Keratinocyte (primary cell): ENCODE results near the gene TVP23B. TPM values are rescaled to one million over a fixed set of nuclear protein-coding genes. Genes with fewer than 3 reads are reported as not detected.
"Not testable (repeated sequence)": the region's sequence is repeated elsewhere in the genome, so short reads cannot be mapped to it uniquely, and the experiment has no call there.

ENCODE experiments used
- DNase-seq: peaks from one replicate; pipeline ENCODE4 v3.0.0-alpha.2; 2011; ENCODE audit warnings: low read depth, missing footprints, low spot score
- FAIRE-seq: peaks from 2 replicates; lab custom pipeline; 2011; peaks lifted over from hg19 to GRCh38; lab: Jason Lieb, UNC
- H2AFZ ChIP-seq: 2 replicates; pipeline ENCODE4 v1.6.0; 2012; ENCODE audit warnings: low read length, control low read depth, inconsistent platforms; ENCODE audit not compliant: control insufficient read depth
- H3K27ac ChIP-seq: 2 replicates; pipeline ENCODE4 v1.5.1; 2011; ENCODE audit warnings: low read length; ENCODE audit not compliant: control insufficient read depth, insufficient read depth
- H3K27me3 ChIP-seq: 3 replicates; pipeline ENCODE4 v1.6.0; 2011; ENCODE audit warnings: low read length; ENCODE audit not compliant: control insufficient read depth, insufficient read depth; ENCODE audit errors: extremely low read depth
- H3K36me3 ChIP-seq, 2 experiments: 2 replicates in 1 of 2; 3 replicates in 1 of 2; pipeline ENCODE4 v1.5.1; 2011; ENCODE audit warnings: low read length in 2 of 2, mild to moderate bottlenecking in 1 of 2; ENCODE audit not compliant: control insufficient read depth in 2 of 2, insufficient read depth in 2 of 2; ENCODE audit errors: extremely low read depth in 1 of 2
- H3K4me1 ChIP-seq: 3 replicates; pipeline ENCODE4 v1.5.1; 2011; ENCODE audit warnings: low read length; ENCODE audit not compliant: control insufficient read depth, insufficient read depth; ENCODE audit errors: extremely low read depth
- H3K4me2 ChIP-seq: 3 replicates; pipeline ENCODE4 v1.6.0; 2011; ENCODE audit warnings: low read depth, low read length; ENCODE audit not compliant: control insufficient read depth, insufficient read depth; ENCODE audit errors: extremely low read depth
- H3K4me3 ChIP-seq, 3 experiments: fragments of 200-600 bp in 1 of 3; sonication (generic) in 1 of 3; 2 replicates in 2 of 3; 3 replicates in 1 of 3; pipeline ENCODE4 v1.5.1; 2011 to 2016; ENCODE audit warnings: low read length in 3 of 3, mild to moderate bottlenecking in 3 of 3, control low read depth in 2 of 3, inconsistent platforms in 1 of 3, low read depth in 1 of 3, mixed read lengths in 1 of 3, mixed run types in 1 of 3, moderate library complexity in 1 of 3; ENCODE audit not compliant: control insufficient read depth in 2 of 3, insufficient read depth in 2 of 3; ENCODE audit errors: extremely low read depth in 1 of 3
- H3K79me2 ChIP-seq: 2 replicates; pipeline ENCODE4 v1.6.0; 2012; ENCODE audit warnings: low read length; ENCODE audit not compliant: control insufficient read depth, insufficient read depth
- H3K9ac ChIP-seq: 3 replicates; pipeline ENCODE4 v1.6.0; 2011; ENCODE audit warnings: low read length; ENCODE audit not compliant: control insufficient read depth, insufficient read depth; ENCODE audit errors: extremely low read depth
- H3K9me1 ChIP-seq: 3 replicates; pipeline ENCODE4 v1.6.0; 2011; ENCODE audit warnings: low read length; ENCODE audit not compliant: control insufficient read depth, insufficient read depth; ENCODE audit errors: extremely low read depth
- H3K9me3 ChIP-seq: 2 replicates; pipeline ENCODE4 v1.5.1; 2012; ENCODE audit warnings: low read depth, low read length; ENCODE audit not compliant: control insufficient read depth
- H4K20me1 ChIP-seq: 3 replicates; pipeline ENCODE4 v1.6.0; 2011; ENCODE audit warnings: low read length; ENCODE audit not compliant: control insufficient read depth, insufficient read depth; ENCODE audit errors: extremely low read depth
- dilution Hi-C: fragments of 300-500 bp; cut with MboI; formaldehyde crosslinking; loops from one replicate; pipeline ENCODE4 v1.7.0; 2020; ENCODE audit warnings: low sequenced_read_pairs; ENCODE audit not compliant: extremely low pct_ligation_motif_present
- polyA plus RNA-seq, 5 experiments: library from polyadenylated mRNA; depleted of rRNA in 3 of 5; stranded (reverse) in 3 of 5; stranded (forward) in 1 of 5; unstranded in 1 of 5; fragments of >200 nt; gene quantifications; 1 replicate in 1 of 5; 2 replicates in 3 of 5; 3 replicates in 1 of 5; pipeline versions ENCODE4 v1.2.1 to v1.2.3, GENCODE V29; 2011 to 2012; ENCODE audit warnings: missing spikeins in 2 of 5, low read depth in 1 of 5, low replicate concordance in 1 of 5

Gene TVP23B
- polyA plus RNA-seq, 1 donor (not counting 4 experiments of a cell fraction or from before 2014, with no cell fraction given) = 76.5 TPM

- H3K4me2 ChIP-seq, DNase-seq, H3K27ac ChIP-seq, H3K27me3 ChIP-seq, H3K9me3 ChIP-seq, H2AFZ ChIP-seq, H3K9me1 ChIP-seq, H3K4me3 ChIP-seq, H4K20me1 ChIP-seq, H3K36me3 ChIP-seq, H3K79me2 ChIP-seq, H3K9ac ChIP-seq, dilution Hi-C loops, H3K4me1 ChIP-seq: not testable (repeated sequence)
- FAIRE-seq = peak; percentile 96
Observed at GRCh38 chr17:18791402-18791801, 10.4 kb downstream of the TVP23B start.

- H3K4me3 ChIP-seq, H3K27ac ChIP-seq: not testable (repeated sequence)
Observed at GRCh38 chr17:18794841-18795240, 13.9 kb downstream of the TVP23B start.

GRCh38 chr17:18796887-18797286 lies 15.9 kb downstream of the TVP23B start:
- H3K4me1 ChIP-seq, H3K27ac ChIP-seq, H2AFZ ChIP-seq, DNase-seq, H3K4me3 ChIP-seq, H3K36me3 ChIP-seq, H3K79me2 ChIP-seq, H3K9me1 ChIP-seq, H3K9me3 ChIP-seq, H3K27me3 ChIP-seq, dilution Hi-C loops, H3K9ac ChIP-seq, H3K4me2 ChIP-seq, H4K20me1 ChIP-seq: not testable (repeated sequence)
- peak; percentile 49 for FAIRE-seq

More at GRCh38 chr17:18794841-18795240, 13.9 kb downstream of the TVP23B start:
- H4K20me1 ChIP-seq, dilution Hi-C loops, H2AFZ ChIP-seq, H3K9me1 ChIP-seq, H3K27me3 ChIP-seq, H3K9me3 ChIP-seq, H3K4me2 ChIP-seq, H3K36me3 ChIP-seq, H3K4me1 ChIP-seq, DNase-seq, H3K9ac ChIP-seq, H3K79me2 ChIP-seq: not testable (repeated sequence)
- peak; percentile 41 for FAIRE-seq

- H3K36me3 ChIP-seq, H3K27me3 ChIP-seq, dilution Hi-C loops, FAIRE-seq, DNase-seq, H3K9me3 ChIP-seq, H4K20me1 ChIP-seq, H3K4me2 ChIP-seq, H3K9me1 ChIP-seq, H3K27ac ChIP-seq, H3K4me1 ChIP-seq, H3K9ac ChIP-seq, H3K4me3 ChIP-seq, H2AFZ ChIP-seq, H3K79me2 ChIP-seq: not testable (repeated sequence)
Observed at GRCh38 chr17:18803458-18804245, 22.7 kb downstream of the TVP23B start.

GRCh38 chr17:18815924-18816323 lies 34.9 kb downstream of the TVP23B start:
- FAIRE-seq, H3K9ac ChIP-seq, dilution Hi-C loops, H4K20me1 ChIP-seq, H3K4me2 ChIP-seq, H3K36me3 ChIP-seq, H3K9me3 ChIP-seq, H2AFZ ChIP-seq, H3K79me2 ChIP-seq, H3K27me3 ChIP-seq, H3K9me1 ChIP-seq, H3K4me3 ChIP-seq, H3K4me1 ChIP-seq, DNase-seq, H3K27ac ChIP-seq: not testable (repeated sequence)
